ENCODE data around the gene SHLD1. TPM values are rescaled to one million over a fixed set of nuclear protein-coding genes. Genes with fewer than 3 reads are reported as not detected.

The SHLD1 gene
- total RNA-seq, 2 donors from 2014 or later = 6.4 to 10.5 TPM

- WGBS = 76% methylated on average over 12 of the region's 12 CpGs
- H3K9me3 ChIP-seq = no peaks in the 10 kb centered on the region
- H3K4me3 ChIP-seq = no peak overlapping the region
- no peaks in the 10 kb centered on the region for H3K27me3 ChIP-seq (replicated peaks; ENCODE audit: insufficient read depth)
- H3K36me3 ChIP-seq = no peaks in the 10 kb centered on the region
- TF ChIP-seq POLR2A (IDR thresholded peaks at IDR 0.05) = no peak
- TF ChIP-seq CTCF (IDR thresholded peaks at IDR 0.05) = no peak
- no peak for TF ChIP-seq POLR2AphosphoS5 (IDR thresholded peaks at IDR 0.05)
- intact Hi-C loops (cut with DNase I) = no loop called here
- no peak overlapping the region for H3K27ac ChIP-seq
- H3K4me1 ChIP-seq (replicated peaks) = no peaks in the 10 kb centered on the region
- DNase-seq (ENCODE audit: low spot score) = no peak
Observed at GRCh38 chr20:5863040-5863833, 113.0 kb downstream of the SHLD1 start.

- no peaks in the 10 kb centered on the region for H3K27me3 ChIP-seq (replicated peaks; ENCODE audit: insufficient read depth)
- H3K4me3 ChIP-seq = no peak overlapping the region
- H3K36me3 ChIP-seq = no peaks in the 10 kb centered on the region
- TF ChIP-seq CTCF (IDR thresholded peaks at IDR 0.05) = no peak
- TF ChIP-seq POLR2A (IDR thresholded peaks at IDR 0.05) = no peak
- no peak for TF ChIP-seq POLR2AphosphoS5 (IDR thresholded peaks at IDR 0.05)
- no peak for DNase-seq (ENCODE audit: low spot score)
- H3K9me3 ChIP-seq = no peaks in the 10 kb centered on the region
- intact Hi-C loops (cut with DNase I) = no loop called here
- H3K4me1 ChIP-seq (replicated peaks) = no peaks in the 10 kb centered on the region
- 66% methylated on average over 6 of the region's 6 CpGs for WGBS
- H3K27ac ChIP-seq = no peak overlapping the region
Observed at GRCh38 chr20:5864428-5864827, 114.2 kb downstream of the SHLD1 start.

GRCh38 chr20:5864873-5865587 is 114.8 kb downstream of the SHLD1 start:
- Histone ChIP-seq H3K27me3 (replicated peaks; ENCODE audit: insufficient read depth) (no peaks in the 10 kb centered on the region), H3K4me1 (replicated peaks) (no peaks in the 10 kb centered on the region), H3K9me3 (no peaks in the 10 kb centered on the region), H3K4me3 (no peak overlapping the region), H3K36me3 (no peaks in the 10 kb centered on the region), H3K27ac (no peak overlapping the region)
- intact Hi-C loops (cut with DNase I) = no loop called here
- TF ChIP-seq POLR2AphosphoS5 (IDR thresholded peaks at IDR 0.05) (no peak), CTCF (IDR thresholded peaks at IDR 0.05) (no peak), POLR2A (IDR thresholded peaks at IDR 0.05) (no peak)
- 34% methylated on average over 10 of the region's 10 CpGs for WGBS
- DNase-seq (ENCODE audit: low spot score) = no peak

- DNase-seq (ENCODE audit: low spot score) = no peak
- H3K36me3 ChIP-seq = no peaks in the 10 kb centered on the region
- H3K9me3 ChIP-seq = no peaks in the 10 kb centered on the region
- H3K4me1 ChIP-seq (replicated peaks) = no peaks in the 10 kb centered on the region
- no peaks in the 10 kb centered on the region for H3K27me3 ChIP-seq (replicated peaks; ENCODE audit: insufficient read depth)
- no peak overlapping the region for H3K4me3 ChIP-seq
- intact Hi-C loops (cut with DNase I) = no loop called here
- 69% methylated on average over 2 of the region's 2 CpGs for WGBS
- no peak overlapping the region for H3K27ac ChIP-seq
- TF ChIP-seq CTCF (IDR thresholded peaks at IDR 0.05) = no peak
- no peak for TF ChIP-seq POLR2AphosphoS5 (IDR thresholded peaks at IDR 0.05)
- no peak for TF ChIP-seq POLR2A (IDR thresholded peaks at IDR 0.05)
Observed at GRCh38 chr20:5865604-5866003, 115.4 kb downstream of the SHLD1 start.
